ENCODE results near the gene OXER1.

Gene OXER1

GRCh38 chr2:42793334-42794270 lies 29.7 kb upstream of the OXER1 start:
- no peak for DNase-seq

GRCh38 chr2:42792583-42793333 lies 28.8 kb upstream of the OXER1 start, which contains the start of gene HAAO:
Gene HAAO (minus strand): TSS chr2:42792583. CDS start chr2:42792536, 47 bp downstream.
- DNase-seq = no peak

- DNase-seq = no peak
Observed at GRCh38 chr2:42792087-42792582, 28.2 kb upstream of the OXER1 start.

- no peak for DNase-seq
Observed at GRCh38 chr2:42791606-42792005, 27.7 kb upstream of the OXER1 start.

- DNase-seq = no peak
Observed at GRCh38 chr2:42789751-42790150, 25.8 kb upstream of the OXER1 start.

GRCh38 chr2:42788882-42789281 lies 24.9 kb upstream of the OXER1 start:
- DNase-seq = no peak

- no peak for DNase-seq
Observed at GRCh38 chr2:42788478-42788793, 24.5 kb upstream of the OXER1 start.

GRCh38 chr2:42787788-42788477 lies 24.0 kb upstream of the OXER1 start:
- DNase-seq = no peak

- DNase-seq = no peak
Observed at GRCh38 chr2:42787424-42787787, 23.5 kb upstream of the OXER1 start.

GRCh38 chr2:42786561-42787345 lies 22.8 kb upstream of the OXER1 start:
- no peak for DNase-seq

- DNase-seq = no peak
Observed at GRCh38 chr2:42784204-42784880, 20.4 kb upstream of the OXER1 start.

GRCh38 chr2:42783511-42783910 lies 19.6 kb upstream of the OXER1 start:
- DNase-seq = no peak

GRCh38 chr2:42781181-42781580 lies 17.2 kb upstream of the OXER1 start:
- no peak for DNase-seq

GRCh38 chr2:42777883-42778805 lies 14.2 kb upstream of the OXER1 start:
- no peak for DNase-seq

GRCh38 chr2:42775810-42776209 lies 11.9 kb upstream of the OXER1 start:
- no peak for DNase-seq

- DNase-seq = no peak
Observed at GRCh38 chr2:42775186-42775585, 11.3 kb upstream of the OXER1 start.

- DNase-seq = no peak
Observed at GRCh38 chr2:42771546-42772153, 7.7 kb upstream of the OXER1 start.

- no peak for DNase-seq
Observed at GRCh38 chr2:42770288-42771131, 6.6 kb upstream of the OXER1 start.

- no peak for DNase-seq
Observed at GRCh38 chr2:42769583-42770287, 5.8 kb upstream of the OXER1 start.

All from NCI-H1436 treated with DMSO at 0.1 percent for 48 hours (cell line).